Camera-type eye (tissue), 1 donor: ENCODE measurements around the gene NELL2. TPM values are rescaled to one million over a fixed set of nuclear protein-coding genes. Genes with fewer than 3 reads are reported as not detected.

Experiments used
- total RNA-seq: library from RNA; depleted of rRNA; stranded (reverse); fragments of >200 nt; gene quantifications from one replicate; pipeline ENCODE4 v1.2.3, GENCODE V29; 2014

Gene NELL2
- total RNA-seq, result 195 TPM

DNA sequence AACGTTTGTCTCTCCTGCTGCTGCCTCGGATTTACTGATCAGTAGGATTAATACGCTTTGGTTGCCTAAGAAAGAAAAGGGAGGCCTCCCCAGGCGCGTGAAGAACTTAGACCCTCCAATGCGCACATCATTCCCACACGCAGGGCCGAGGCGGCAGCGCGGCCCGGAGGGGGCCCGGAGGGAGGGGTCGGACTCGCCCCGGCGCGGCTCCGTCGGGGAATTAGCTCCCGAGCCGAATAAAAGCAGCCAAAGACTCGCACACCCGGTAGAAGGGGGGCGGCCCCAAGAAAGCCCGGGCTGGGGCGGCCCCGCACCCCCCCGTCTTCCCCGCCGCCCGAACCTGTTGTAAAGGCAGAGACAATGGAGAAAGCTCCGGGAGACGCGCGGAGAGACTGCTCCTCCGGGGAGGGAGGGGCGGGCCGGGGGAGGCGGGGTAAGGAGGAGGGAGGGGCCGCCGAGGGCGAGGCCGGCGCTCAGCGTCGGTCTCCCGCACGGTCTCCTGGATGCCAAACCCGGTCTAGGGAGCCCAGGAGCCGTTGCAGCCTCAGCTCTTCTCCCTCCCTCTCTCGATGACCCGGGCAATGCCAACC is at the start of gene NELL2:
TSS of gene NELL2 (minus strand) at position 362 of the 590 bp plus-strand sequence. CDS start 446 bp downstream, outside the sequence.

Other genes with a start within 250 kb of the NELL2 start
- 0.22 TPM for gene DBX2, start 174.8 kb upstream of the NELL2 start, total RNA-seq